Choroid plexus epithelial cell (primary cell): ENCODE data around the gene MYOC.
"Not testable (repeated sequence)": the region's sequence is repeated elsewhere in the genome, so short reads cannot be mapped to it uniquely, and the experiment has no call there.

Experiments
- DNase-seq: peaks from one replicate; pipeline ENCODE4 v3.0.0-alpha.2; 2010; ENCODE audit warnings: low read depth
- H3K4me3 ChIP-seq: 2 replicates; pipeline ENCODE4 v1.5.1; 2011; ENCODE audit warnings: low read depth, mild to moderate bottlenecking, control low read depth, low read length, moderate library complexity
- TF ChIP-seq, protein P1 (sequence below): conservative IDR thresholded peaks from 2 replicates; pipeline ENCODE4 v1.5.1; 2011; ENCODE audit warnings: low read depth, mild to moderate bottlenecking, control low read depth, inconsistent platforms, low read length, moderate library complexity

MYOC gene

DNA sequence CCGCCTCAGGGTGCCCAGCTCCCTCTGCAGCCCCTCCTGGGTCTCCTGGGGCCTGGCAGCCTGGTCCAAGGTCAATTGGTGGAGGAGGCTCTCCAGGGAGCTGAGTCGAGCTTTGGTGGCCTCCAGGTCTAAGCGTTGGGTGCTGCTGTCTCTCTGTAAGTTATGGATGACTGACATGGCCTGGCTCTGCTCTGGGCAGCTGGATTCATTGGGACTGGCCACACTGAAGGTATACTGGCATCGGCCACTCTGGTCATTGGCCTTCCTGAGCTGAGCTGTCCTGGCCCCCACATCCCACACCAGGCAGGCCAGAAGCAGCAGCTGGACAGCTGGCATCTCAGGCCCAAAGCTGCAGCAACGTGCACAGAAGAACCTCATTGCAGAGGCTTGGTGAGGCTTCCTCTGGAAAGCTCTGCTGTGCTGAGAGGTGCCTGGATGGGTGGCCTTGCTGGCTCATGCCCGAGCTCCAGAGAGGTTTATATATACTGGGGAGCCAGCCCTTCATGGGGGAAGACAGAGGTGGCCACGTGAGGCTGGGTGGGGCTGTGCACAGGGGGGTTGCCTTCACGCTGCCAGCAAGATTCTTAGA, at the start of gene MYOC:
TSS of gene MYOC (minus strand) at position 455 of the 589 bp plus-strand sequence. CDS start at position 378, 77 bp downstream.
- TF ChIP-seq, protein P1, sequence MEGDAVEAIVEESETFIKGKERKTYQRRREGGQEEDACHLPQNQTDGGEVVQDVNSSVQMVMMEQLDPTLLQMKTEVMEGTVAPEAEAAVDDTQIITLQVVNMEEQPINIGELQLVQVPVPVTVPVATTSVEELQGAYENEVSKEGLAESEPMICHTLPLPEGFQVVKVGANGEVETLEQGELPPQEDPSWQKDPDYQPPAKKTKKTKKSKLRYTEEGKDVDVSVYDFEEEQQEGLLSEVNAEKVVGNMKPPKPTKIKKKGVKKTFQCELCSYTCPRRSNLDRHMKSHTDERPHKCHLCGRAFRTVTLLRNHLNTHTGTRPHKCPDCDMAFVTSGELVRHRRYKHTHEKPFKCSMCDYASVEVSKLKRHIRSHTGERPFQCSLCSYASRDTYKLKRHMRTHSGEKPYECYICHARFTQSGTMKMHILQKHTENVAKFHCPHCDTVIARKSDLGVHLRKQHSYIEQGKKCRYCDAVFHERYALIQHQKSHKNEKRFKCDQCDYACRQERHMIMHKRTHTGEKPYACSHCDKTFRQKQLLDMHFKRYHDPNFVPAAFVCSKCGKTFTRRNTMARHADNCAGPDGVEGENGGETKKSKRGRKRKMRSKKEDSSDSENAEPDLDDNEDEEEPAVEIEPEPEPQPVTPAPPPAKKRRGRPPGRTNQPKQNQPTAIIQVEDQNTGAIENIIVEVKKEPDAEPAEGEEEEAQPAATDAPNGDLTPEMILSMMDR: no peak
- H3K4me3 ChIP-seq: no peak within 1 kb of the TSS

DNA sequence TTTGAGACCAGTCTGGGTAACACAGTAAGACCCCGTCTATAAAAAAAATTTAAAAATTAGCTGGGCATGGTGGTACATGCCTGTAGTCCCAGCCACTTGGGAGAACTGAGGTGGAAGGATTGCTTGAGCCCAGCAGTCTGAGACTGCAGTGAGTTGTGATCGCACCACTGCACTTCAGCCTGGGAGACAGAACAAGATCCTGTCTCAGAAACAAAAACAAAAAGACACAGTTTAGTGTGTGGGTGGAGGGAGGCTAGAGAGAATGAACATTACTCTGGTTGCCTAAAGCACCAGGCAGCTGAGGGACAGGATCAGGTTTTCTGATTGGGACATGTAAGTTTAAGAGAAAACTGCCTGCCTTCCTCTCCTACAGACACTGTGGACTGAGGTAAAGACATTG, 47.0 kb upstream of the MYOC start:
- no peak overlapping the region for H3K4me3 ChIP-seq
- TF ChIP-seq, protein P1: no peak
- peak; percentile 15 for DNase-seq

More for the DNA sequence above, at the start of gene MYOC:
- DNase-seq: no peak

DNA sequence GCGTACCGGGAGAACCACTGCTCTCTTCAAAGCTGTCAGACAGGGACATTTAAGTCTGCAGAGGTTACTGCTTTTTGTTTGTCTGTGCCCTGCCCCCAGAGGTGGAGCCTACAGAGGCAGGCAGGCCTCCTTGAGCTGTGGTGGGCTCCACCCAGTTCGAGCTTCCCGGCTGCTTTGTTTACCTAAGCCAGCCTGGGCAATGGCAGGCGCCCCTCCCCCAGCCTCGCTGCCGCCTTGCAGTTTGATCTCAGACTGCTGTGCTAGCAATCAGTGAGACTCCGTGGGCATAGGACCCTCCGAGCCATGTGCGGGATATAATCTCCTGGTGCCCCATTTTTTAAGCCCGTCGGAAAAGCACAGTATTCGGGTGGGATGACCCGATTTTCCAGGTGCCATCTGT, 43.3 kb upstream of the MYOC start:
- DNase-seq, H3K4me3 ChIP-seq: not testable (repeated sequence)

DNA sequence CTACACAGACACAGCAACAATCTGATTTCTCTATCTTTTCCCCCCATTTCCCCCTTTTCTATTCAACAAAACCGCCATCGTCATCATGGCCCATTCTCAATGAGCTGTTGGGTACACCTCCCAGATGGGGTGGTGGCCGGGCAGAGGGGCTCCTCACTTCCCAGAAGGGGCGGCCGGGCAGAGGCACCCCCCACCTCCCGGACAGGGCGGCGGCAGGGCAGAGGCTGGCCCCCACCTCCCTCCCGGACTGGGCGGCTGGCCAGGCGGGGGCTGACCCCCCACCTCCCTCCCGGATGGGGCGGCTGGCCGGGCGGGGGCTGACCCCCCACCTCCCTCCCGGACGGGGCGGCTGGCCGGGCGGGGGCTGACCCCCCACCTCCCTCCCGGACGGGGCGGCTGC, 41.1 kb upstream of the MYOC start:
- H3K4me3 ChIP-seq, DNase-seq: not testable (repeated sequence)

DNA sequence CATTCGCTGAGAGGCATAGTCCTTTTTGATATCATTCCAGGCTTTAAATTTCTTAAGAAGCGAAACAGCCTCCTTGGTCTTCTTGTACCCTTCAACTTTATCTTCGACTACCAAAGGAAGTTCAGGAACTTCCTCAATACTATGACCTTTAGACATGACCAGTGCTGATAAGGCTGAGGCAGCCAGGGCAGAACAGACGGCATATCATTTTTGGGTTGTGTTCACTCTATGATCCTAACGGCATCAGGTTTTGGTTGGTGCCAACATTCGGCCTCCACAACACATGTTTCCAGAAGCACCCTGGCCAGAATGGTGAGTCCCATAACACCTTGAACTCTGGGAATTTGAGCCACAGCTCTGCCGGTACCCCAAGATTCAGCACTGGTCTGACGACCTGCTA, 31.4 kb upstream of the MYOC start:
- DNase-seq: no peak
- H3K4me3 ChIP-seq: no peak overlapping the region
- TF ChIP-seq, protein P1: no peak

DNA sequence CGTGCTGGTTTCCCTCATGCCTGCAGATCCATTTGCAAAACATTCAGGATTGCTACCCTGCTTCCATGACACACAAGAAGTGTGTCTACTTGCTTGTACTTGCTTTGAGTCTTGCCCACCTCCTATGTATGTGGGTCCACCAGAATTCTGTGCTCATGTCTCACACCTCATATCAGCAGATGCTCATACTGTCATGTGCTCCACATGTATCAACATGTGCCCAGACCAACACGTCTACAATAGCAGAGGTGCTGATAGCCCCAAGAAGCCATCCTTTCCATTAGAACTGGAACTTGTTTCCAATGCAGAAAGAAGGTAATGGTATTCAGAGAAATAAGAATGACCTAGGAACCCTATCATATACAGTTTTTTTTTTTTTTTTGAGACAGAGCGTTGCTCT, 27.9 kb upstream of the MYOC start:
- no peak for DNase-seq
- TF ChIP-seq, protein P1: no peak
- no peak overlapping the region for H3K4me3 ChIP-seq

DNA sequence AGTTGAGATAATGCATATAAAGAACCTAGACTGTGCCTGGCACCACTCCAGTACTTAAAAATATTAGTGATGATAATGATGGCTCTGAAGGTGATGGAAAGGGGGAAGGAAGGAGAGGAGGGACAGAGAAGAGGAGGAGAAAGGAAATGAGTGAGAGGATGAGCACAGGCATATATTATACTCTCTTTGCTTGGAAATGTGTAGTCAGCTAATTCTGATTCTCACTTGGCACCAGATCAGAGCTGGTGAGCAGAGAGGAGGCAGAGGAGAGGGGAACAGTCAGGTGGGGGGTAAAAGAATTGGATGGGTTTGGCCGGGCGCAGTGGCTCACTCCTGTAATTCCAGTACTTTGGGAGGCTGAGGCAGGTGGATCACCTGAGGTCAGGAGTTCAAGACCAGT, 24.3 kb upstream of the MYOC start:
- no peak for DNase-seq
- TF ChIP-seq, protein P1: no peak
- no peak overlapping the region for H3K4me3 ChIP-seq

DNA sequence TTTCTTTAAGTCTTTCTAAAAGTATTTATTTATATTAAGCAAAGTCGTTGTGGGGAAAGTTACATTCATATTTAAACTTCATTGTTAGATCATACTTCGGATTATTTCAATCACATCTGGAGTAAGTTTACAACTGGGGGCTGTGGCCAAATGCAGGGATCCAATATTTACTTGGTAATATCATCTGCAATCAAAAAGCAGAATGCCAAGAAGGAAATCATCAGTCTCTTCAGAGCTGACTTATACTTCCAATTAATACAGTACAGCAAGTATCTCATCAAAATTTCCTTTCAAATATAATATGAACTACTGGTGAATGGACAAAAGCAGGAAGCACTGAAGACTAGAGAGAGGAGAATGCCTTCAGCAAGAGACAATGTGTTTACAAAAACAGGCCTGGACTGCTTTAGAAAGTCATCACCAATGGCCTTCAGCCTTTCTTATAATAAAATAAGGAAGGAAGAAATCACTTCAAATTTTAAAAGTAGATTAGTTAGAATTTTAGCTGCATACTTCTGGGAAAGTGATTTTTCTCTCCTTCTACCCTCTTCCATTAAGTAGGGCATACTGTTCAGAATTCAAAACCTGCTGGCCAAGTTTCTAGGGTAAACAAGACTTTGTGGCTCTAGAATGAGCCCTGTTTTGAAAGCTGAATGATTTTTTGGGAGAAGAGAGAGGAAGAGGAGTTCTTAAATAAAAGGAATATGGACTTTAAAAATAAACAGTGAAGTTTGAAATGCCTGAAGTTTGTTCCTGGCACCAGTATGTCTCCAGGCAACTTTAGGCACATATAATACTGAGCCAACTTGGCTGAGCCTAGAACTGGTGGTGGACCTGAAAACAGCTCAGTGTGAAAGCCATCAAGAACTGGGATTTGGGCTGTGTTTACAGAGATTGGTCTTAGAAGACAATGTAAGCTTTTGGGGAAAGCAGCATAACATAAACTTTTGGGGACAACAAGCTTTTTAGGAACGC, 22.2 kb upstream of the MYOC start:
- TF ChIP-seq, protein P1: no peak
- no peak overlapping the region for H3K4me3 ChIP-seq
- no peak for DNase-seq
